GM18520 (cell line): ENCODE measurements around the gene KNOP1.
"Not testable (repeated sequence)": the region's sequence is repeated elsewhere in the genome, so short reads cannot be mapped to it uniquely, and the experiment has no call there.

Source experiments
- ATAC-seq: cut with Tn5 transposase; IDR thresholded peaks from one replicate; pipeline ENCODE4 v1.9.1; 2021; ENCODE audit not compliant: unreplicated experiment

KNOP1 gene

DNA sequence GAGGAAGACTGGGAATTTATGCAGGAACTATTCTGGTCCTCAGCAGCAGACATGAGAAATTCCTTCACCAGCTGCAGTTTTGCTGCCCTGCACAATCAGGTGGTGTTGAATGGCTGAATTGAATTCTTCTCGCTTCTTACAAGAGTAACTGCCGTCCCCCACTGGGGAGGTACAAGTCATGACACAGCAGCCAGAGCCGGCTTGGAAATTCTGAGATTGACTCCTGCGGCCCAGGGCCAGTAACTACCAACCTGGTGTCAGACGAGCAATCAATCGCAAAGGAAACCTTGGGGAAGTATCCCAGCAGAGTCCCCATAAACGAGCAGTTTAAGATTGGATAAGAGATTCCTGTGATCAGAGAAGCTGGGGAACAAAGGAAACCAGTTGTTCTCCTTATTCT, 30.7 kb downstream of the KNOP1 start:
- ATAC-seq = no peak

DNA sequence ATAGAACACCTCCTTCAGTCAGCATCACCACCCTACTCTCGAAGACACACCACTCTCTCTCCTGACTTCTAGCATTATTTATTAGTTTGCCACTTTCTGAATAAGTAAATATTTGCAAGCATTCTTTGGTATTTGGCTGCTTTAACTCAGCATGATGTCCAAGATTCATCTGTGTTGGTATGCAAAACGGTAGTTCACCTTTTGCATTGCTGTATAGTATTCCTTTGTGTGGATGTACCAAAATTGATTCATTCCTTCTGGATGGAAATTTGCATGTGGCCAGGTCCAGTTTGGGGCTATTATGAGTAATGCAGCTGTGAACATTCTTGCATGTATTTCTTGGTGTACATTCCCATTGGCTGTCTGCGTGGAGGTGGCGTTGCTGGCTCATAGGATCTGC, 32.9 kb downstream of the KNOP1 start:
- no peak for ATAC-seq

DNA sequence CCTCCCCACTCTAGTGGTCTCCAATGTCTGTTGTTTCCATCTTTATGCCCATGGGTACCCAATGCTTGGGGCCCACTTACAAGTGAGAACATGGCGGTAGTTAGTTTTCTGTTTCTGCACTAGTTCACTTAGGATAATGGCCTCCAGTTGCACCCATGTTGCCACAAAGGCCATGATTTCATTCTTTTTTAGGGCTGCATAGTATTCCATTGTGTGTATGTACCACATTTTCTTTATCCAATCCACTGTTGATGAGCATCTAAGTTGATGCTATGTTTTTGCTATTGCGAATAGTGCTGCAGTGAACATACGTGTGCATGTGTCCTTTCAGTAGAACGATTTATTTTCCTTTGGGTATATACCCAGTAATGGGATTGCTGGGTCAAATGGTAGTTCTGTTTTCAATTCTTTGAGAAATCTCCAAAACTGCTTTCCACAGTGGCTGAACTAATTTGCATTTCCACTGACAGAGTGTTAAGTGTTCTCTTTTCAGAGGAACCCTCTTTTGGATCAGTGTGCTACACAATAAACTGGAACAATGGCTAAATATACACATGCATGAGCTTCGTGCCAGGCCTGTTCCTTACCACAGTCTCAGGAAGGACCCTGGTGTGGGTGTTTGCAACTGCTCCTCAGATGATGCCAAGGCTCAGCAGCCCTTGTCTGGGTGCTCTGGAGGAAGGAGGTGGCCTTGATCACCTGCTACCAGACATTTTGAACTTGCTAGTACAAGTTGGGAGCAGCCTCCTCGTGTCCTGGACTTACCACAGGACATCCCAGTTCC, 34.4 kb downstream of the KNOP1 start:
- no peak for ATAC-seq

DNA sequence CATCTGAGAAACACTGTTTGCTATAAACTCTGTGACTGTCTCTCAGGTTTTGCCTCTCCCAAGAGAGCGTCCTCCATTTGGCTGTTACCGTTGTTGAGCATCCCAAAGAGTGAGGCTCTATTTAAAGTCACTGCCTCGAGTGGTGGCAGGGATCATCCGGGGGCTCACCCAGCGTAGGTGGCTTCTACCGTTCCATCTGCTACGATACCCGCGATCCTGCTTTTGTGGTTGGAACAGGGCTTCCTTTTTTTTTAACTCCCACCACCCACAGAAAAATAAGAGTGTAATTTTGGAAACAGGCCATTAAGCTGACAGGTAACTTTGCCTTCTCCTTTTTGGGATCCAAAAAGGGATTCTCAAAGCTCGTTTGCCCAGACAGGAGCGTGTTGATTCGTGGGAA, 36.4 kb downstream of the KNOP1 start:
- ATAC-seq = no peak

DNA sequence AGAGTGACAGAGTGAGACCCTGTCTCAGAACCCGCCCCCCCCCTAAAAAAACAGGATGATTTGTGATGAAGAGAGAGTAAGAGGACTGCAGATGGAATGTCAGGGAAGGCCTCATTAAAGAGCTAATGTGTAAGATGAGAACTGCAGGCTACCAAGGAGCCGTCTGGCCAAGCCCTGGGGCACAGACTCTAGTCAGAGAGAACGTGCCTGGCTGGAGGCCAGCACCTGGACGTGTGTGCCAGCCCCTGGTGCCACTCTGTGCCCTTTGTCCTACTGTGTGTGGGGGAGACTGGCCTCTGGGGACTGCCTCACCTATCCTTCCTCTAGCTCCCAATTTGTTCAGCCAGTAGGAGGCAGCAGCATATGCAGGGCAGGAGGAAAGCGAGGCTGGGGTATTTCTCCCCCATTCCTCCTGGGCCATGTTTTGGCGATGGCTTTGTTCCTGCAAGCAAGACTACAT, 37.1 kb downstream of the KNOP1 start:
- ATAC-seq = no peak

DNA sequence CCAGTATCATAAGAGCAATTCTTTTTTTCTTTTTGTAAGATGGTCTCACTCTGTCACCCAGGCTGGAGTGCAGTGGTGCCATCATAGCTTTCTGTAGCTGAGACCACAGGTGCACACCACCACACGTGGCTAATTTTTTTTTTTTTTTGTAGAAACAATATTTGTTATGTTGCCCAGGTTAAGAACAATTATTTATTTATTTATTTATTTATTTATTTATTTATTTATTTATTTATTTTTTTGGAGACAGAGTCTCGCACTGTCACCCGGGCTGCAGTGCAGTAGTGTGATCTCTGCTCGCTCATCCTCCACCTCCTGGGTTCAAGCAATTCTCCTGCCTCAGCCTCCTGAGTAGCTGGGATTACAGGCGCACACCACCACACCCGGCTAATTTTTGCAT, 38.7 kb downstream of the KNOP1 start:
- ATAC-seq = not testable (repeated sequence)

DNA sequence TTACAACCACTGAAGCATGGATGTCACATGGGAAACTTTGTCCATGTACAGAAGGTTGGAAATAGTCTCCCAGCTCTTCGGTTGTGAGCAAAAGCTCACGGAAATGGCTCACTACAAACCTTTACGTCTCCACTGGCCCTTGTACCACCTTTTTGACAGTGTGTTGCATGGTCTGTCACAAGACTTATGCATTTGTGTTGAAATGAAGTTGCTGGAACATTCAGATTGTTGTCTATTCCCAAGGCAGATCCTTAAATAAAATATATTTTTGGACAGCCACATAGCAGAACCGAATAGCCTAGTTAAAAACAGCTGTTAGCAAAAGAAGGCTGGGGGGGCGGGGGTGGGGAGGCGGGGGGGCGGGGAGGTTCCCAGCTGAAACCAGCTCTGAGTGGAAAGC, 39.2 kb downstream of the KNOP1 start:
- ATAC-seq = no peak

DNA sequence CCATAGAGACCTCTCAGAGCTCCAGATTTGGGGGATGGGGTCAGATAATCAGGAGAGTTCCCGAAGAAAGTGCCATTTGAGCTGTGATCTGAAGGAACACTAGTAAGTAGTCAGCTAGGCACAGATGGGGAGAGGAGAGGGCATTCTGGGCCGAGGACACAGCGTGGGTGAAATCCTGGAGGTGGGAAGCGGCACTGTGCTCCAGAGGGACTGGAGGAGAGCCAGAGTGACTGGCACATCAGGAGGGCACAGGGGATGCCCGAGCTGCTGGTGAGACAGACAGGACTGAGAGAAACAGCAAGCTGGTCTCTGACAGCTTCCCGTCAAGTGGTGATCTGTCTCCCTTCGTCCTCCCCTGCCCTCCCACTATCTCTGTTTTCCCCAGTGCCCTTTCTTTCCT, 40.6 kb downstream of the KNOP1 start:
- ATAC-seq = no peak

DNA sequence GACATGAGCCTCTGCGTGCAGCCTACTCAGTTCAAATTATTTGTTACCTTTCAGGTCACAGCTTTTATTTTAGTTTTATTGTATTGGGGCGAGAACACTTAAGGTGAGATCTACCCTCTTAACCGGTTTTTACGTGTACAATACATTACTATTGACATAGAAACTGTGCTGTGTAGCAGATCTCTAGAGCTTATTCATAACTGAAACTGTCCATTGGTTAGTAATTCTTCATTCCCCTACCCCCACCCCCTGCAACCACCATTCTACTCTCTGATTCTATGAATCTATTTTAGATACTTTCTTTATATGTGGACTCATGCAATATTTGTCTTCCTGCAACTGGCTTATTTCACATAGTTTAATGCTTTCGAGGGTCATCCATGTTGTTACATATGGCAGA, 43.5 kb downstream of the KNOP1 start:
- no peak for ATAC-seq

DNA sequence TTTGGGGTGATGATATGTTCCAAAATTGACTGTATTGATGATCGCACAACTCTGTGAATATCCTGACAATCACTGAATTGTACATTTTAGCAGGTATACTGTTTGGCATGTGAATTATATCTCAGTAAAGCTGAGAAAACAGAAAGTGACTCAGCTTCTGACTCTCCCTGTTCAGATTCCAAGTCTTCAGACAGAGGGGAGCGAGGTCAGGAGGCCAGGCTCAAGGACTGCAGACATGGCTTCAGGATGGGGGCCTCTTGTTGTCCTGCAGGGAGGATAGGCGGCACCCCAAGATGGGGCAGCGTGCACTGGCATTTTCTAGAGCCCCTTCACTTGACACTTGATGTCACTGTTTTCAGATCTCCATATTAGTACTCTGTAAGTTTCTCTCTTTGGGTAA, 45.6 kb downstream of the KNOP1 start:
- no peak for ATAC-seq

DNA sequence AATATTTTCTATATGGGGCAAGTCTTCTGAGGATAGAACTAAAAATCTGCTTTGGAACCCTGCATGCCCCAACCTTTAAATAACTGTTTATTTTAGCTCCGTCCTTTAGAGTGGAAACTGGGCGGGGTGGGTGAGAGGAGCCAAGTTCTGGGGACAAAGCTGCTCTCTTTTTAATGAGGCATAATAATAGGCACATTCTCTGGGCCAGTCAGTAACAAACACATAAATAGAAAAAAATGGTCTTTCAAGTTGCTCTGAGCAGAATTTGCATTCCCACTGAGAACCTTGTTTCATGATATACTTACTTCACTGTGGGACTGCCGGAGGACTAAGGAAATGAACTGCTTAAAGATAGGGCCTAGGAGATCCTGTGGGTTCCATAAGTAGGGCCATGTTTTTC, 51.5 kb downstream of the KNOP1 start:
- ATAC-seq = no peak

DNA sequence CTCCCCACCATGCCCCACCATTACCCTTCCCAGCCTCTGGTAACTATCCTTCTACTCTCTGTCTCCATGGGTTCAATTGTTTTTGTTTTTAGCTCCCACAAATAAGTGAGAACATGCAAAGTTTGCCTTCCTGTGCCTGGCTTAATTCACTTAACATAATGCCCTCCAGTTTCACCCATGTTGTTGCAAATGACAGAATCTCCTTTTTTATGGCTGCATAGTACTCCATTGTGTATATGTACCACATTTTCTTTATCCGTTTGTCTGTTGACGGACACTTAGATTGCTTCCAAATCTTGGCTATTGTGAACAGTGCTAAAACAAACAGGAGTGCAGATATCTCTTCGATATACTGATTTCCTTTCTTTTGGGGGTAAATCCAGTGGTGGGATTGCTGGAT, 52.7 kb downstream of the KNOP1 start:
- ATAC-seq = not testable (repeated sequence)

DNA sequence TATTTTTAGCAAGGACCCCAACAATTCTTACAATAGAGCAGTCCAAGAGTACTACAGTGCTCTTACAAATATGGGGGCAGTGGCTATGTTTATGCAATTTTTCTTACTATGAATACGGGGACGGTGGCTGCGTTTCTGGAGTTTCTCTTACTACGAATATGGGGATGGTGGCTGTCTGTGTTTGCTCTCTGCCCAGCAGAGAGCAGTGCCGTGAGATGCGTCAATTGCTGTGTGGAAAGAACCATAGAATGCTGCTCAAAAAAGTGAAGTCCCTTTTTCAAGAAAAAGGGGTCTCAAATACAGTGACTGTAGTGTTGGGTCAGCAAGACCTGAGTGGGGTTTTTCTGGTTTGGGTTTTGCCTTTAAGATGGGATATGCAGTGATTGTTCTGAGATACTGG, 53.9 kb downstream of the KNOP1 start:
- no peak for ATAC-seq

DNA sequence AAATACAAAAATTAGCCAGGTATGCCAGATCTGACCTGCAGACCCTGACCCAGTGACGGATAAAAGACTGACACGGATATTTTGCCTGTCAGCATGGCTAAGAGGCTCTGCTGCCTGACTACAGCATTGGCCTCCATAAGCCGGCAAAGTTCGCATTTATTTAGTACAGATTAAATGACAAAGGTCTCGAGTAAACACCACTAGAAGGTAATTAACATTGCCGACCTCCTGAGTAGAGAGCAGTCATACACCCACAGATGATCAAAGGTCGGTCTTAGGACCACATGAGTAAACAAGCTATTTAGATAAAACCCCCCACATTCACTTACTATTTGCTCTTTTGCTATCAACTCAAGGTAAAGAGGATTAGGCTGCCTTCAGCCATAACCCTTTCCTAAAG, 55.7 kb downstream of the KNOP1 start:
- no peak for ATAC-seq

DNA sequence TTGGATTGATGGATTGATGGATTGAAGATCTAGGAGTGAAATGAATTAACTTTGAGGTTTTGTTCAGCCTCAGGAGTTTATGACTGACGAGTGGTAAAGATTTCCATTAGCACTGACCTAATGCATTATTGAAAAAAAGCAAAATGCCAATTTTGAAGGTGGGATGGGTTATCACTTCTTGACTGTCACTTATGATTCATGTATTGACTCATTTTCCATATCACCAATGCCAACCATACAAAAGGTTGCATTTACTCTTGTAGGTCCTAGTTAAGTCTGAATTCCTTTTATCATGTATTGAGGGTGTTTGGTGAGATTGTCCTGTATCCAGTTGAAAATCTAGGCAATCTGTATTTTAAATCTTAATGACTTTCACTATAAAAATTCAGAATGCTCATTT, 57.6 kb downstream of the KNOP1 start:
- ATAC-seq = no peak

DNA sequence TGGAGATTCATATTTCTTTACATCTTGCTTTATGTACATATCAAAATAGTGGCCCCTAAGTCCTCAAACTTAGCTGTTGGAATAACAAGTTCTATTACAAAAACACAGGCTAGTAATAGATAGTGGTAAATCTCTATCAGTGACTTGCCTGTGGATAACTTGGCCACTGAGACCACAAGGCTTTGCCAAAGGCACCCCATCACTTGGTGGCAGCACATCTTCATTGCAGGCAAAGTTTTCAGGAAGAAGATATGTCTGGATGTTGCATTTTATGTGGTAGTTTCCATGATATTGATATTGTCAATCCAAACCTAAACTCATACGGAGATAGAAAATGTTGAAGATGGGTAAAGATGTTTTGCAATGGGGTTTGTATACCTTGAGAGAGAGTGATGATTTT, 58.5 kb downstream of the KNOP1 start:
- ATAC-seq = no peak

DNA sequence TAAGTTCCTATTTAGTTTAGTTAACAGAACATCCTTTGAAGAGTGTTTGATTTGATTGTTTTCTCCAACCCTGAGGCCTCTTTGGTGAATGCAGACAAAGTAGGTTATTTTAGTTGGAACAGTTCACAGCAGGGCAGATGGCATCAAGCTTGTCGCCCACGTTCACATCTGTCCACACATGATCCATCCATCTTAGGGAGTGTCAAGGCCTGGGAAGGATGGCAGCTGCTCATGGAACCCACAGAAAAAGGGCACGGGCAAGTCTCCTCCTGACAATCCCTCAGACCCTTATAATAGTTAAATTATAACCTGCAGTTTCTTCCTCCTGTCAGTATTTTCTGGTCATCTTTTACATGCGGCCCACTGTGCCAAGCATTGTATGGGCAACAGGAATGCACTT, 60.2 kb downstream of the KNOP1 start:
- no peak for ATAC-seq

DNA sequence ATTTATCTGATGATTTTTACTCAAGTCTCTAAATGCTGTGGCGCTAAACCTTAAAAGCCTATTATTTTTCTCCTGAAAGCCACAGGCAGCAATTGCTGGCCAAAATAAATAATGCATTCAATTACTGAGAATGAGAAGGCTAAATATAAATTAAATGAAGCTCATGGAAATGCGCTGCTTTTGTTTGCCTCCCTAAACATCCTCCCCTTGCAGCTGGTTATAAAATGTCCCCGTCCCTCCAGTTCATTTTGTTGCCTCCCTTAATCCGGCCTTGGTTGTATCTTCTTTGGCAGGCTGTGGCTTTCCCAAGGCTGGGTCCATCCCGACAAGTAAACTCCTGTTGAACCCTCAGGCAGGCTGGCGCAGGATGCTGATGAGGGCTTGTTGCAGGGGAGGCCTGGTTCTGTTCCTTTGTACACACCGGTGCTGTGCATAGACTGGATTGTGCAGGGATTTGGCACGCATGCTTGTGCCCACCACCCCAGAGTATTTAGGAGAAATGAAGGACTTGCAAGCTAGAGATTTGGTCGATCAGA, 62.7 kb downstream of the KNOP1 start:
- ATAC-seq = no peak

DNA sequence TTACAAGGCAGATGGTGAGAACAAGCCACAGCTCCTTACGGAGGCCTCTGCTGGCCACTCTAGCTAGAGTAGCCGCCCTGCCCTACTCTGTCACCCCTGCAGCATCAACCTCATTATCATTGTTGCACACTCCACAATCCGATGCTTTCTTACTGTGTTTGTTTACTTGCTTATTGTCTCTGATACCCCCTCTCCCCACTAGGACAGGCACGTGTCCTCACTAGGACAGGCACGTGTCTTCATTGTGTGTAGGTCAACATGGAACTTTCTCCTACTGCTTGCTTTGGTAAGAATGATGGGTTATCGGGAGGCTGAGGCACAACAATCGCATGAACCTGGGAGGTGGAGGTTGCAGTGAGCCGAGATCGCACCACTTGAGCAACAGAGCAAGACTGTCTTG, 63.9 kb downstream of the KNOP1 start:
- no peak for ATAC-seq
